ENCODE data around the gene KLRK1. TPM values are rescaled to one million over a fixed set of nuclear protein-coding genes. Genes with fewer than 3 reads are reported as not detected.
"Not testable (repeated sequence)": the region's sequence is repeated elsewhere in the genome, so short reads cannot be mapped to it uniquely, and the experiment has no call there.

Gene KLRK1
- total RNA-seq, 1 donor from 2014 or later = not detected

- peaks cover 2% of the 10 kb centered on the region for H3K4me1 Mint-ChIP-seq
- no peak overlapping the region for H3K27ac Mint-ChIP-seq
- no peak overlapping the region for H3K4me3 Mint-ChIP-seq
- no peak for DNase-seq
- intact Hi-C loops (cut with micrococcal nuclease) = no loop called here
- H3K9me3 Mint-ChIP-seq = no peaks in the 10 kb centered on the region
- H3K27me3 Mint-ChIP-seq = peaks cover 24% of the 10 kb centered on the region
- H3K36me3 Mint-ChIP-seq (ENCODE audit: low read depth) = no peaks in the 10 kb centered on the region
Observed at GRCh38 chr12:10397296-10397695, 7.5 kb upstream of the KLRK1 start.

- H3K4me3 Mint-ChIP-seq; intact Hi-C loops (cut with micrococcal nuclease); H3K9me3 Mint-ChIP-seq; H3K27ac Mint-ChIP-seq; DNase-seq; H3K36me3 Mint-ChIP-seq (ENCODE audit: low read depth); H3K4me1 Mint-ChIP-seq: not testable (repeated sequence)
- H3K27me3 Mint-ChIP-seq = peaks cover 25% of the 10 kb centered on the region
Observed at GRCh38 chr12:10396176-10396575, 6.3 kb upstream of the KLRK1 start.

- Mint-ChIP-seq H3K27ac (no peak overlapping the region), H3K9me3 (no peaks in the 10 kb centered on the region), H3K27me3 (peaks cover 22% of the 10 kb centered on the region), H3K4me1 (no peaks in the 10 kb centered on the region), H3K4me3 (no peak overlapping the region), H3K36me3 (ENCODE audit: low read depth) (no peaks in the 10 kb centered on the region)
- DNase-seq = no peak
- intact Hi-C loops (cut with micrococcal nuclease) = no loop called here
Observed at GRCh38 chr12:10395390-10395998, 5.7 kb upstream of the KLRK1 start.

- H3K36me3 Mint-ChIP-seq (ENCODE audit: low read depth); H3K27ac Mint-ChIP-seq; intact Hi-C loops (cut with micrococcal nuclease); DNase-seq; H3K4me3 Mint-ChIP-seq; H3K4me1 Mint-ChIP-seq; H3K9me3 Mint-ChIP-seq: not testable (repeated sequence)
- peaks cover 26% of the 10 kb centered on the region for H3K27me3 Mint-ChIP-seq
Observed at GRCh38 chr12:10394531-10395152, 4.8 kb upstream of the KLRK1 start.

GRCh38 chr12:10393291-10393690 lies 3.5 kb upstream of the KLRK1 start:
- Mint-ChIP-seq H3K27ac (no peak overlapping the region), H3K4me3 (no peak overlapping the region), H3K4me1 (no peaks in the 10 kb centered on the region), H3K27me3 (peaks cover 28% of the 10 kb centered on the region), H3K36me3 (ENCODE audit: low read depth) (no peaks in the 10 kb centered on the region), H3K9me3 (no peaks in the 10 kb centered on the region)
- intact Hi-C loops (cut with micrococcal nuclease) = no loop called here
- no peak for DNase-seq

- Mint-ChIP-seq H3K27me3 (peaks cover 28% of the 10 kb centered on the region), H3K9me3 (no peaks in the 10 kb centered on the region), H3K4me1 (no peaks in the 10 kb centered on the region), H3K4me3 (no peak overlapping the region), H3K27ac (no peak overlapping the region), H3K36me3 (ENCODE audit: low read depth) (no peaks in the 10 kb centered on the region)
- DNase-seq = no peak
- intact Hi-C loops (cut with micrococcal nuclease) = no loop called here
Observed at GRCh38 chr12:10392394-10392930, 2.6 kb upstream of the KLRK1 start.

GRCh38 chr12:10390991-10391390 lies 1.1 kb upstream of the KLRK1 start:
- intact Hi-C loops (cut with micrococcal nuclease); H3K4me3 Mint-ChIP-seq; DNase-seq; H3K4me1 Mint-ChIP-seq; H3K27ac Mint-ChIP-seq; H3K9me3 Mint-ChIP-seq; H3K36me3 Mint-ChIP-seq (ENCODE audit: low read depth): not testable (repeated sequence)
- peaks cover 31% of the 10 kb centered on the region for H3K27me3 Mint-ChIP-seq

GRCh38 chr12:10388624-10389413 lies 1.0 kb downstream of the KLRK1 start:
- intact Hi-C loops (cut with micrococcal nuclease) = no loop called here
- DNase-seq = no peak
- Mint-ChIP-seq H3K27ac (no peak overlapping the region), H3K27me3 (peaks cover 44% of the 10 kb centered on the region), H3K4me1 (no peaks in the 10 kb centered on the region), H3K9me3 (no peaks in the 10 kb centered on the region), H3K4me3 (no peak overlapping the region), H3K36me3 (ENCODE audit: low read depth) (no peaks in the 10 kb centered on the region)

- intact Hi-C loops (cut with micrococcal nuclease); H3K36me3 Mint-ChIP-seq (ENCODE audit: low read depth); H3K4me1 Mint-ChIP-seq; H3K9me3 Mint-ChIP-seq; DNase-seq; H3K27ac Mint-ChIP-seq; H3K4me3 Mint-ChIP-seq: not testable (repeated sequence)
- peaks cover 47% of the 10 kb centered on the region for H3K27me3 Mint-ChIP-seq
Observed at GRCh38 chr12:10387498-10387897, 2.3 kb downstream of the KLRK1 start.

GRCh38 chr12:10386857-10387256 lies 3.0 kb downstream of the KLRK1 start:
- H3K36me3 Mint-ChIP-seq (ENCODE audit: low read depth) = no peaks in the 10 kb centered on the region
- no peak overlapping the region for H3K27ac Mint-ChIP-seq

GRCh38 chr12:10385166-10385613 lies 4.7 kb downstream of the KLRK1 start:
- H3K4me3 Mint-ChIP-seq = no peak overlapping the region
- intact Hi-C loops (cut with micrococcal nuclease) = no loop called here
- H3K9me3 Mint-ChIP-seq = no peaks in the 10 kb centered on the region

More at GRCh38 chr12:10386857-10387256, 3.0 kb downstream of the KLRK1 start:
- intact Hi-C loops (cut with micrococcal nuclease) = no loop called here
- DNase-seq = no peak
- Mint-ChIP-seq H3K4me3 (no peak overlapping the region), H3K9me3 (no peaks in the 10 kb centered on the region), H3K27me3 (peaks cover 47% of the 10 kb centered on the region), H3K4me1 (no peaks in the 10 kb centered on the region)

GRCh38 chr12:10384191-10384590 lies 5.7 kb downstream of the KLRK1 start:
- H3K27me3 Mint-ChIP-seq = peaks cover 39% of the 10 kb centered on the region
- no peak overlapping the region for H3K4me3 Mint-ChIP-seq
- H3K36me3 Mint-ChIP-seq (ENCODE audit: low read depth) = no peaks in the 10 kb centered on the region
- H3K9me3 Mint-ChIP-seq = no peaks in the 10 kb centered on the region
- no peak for DNase-seq
- H3K4me1 Mint-ChIP-seq = no peaks in the 10 kb centered on the region
- H3K27ac Mint-ChIP-seq = no peak overlapping the region
- intact Hi-C loops (cut with micrococcal nuclease) = no loop called here

More at GRCh38 chr12:10385166-10385613, 4.7 kb downstream of the KLRK1 start:
- Mint-ChIP-seq H3K27me3 (peaks cover 45% of the 10 kb centered on the region), H3K4me1 (no peaks in the 10 kb centered on the region), H3K27ac (no peak overlapping the region), H3K36me3 (ENCODE audit: low read depth) (no peaks in the 10 kb centered on the region)
- DNase-seq = no peak

- DNase-seq = no peak
- Mint-ChIP-seq H3K4me3 (no peak overlapping the region), H3K4me1 (no peaks in the 10 kb centered on the region), H3K27me3 (peaks cover 35% of the 10 kb centered on the region), H3K9me3 (no peaks in the 10 kb centered on the region), H3K27ac (no peak overlapping the region), H3K36me3 (ENCODE audit: low read depth) (no peaks in the 10 kb centered on the region)
- intact Hi-C loops (cut with micrococcal nuclease) = no loop called here
Observed at GRCh38 chr12:10381928-10382628, 7.8 kb downstream of the KLRK1 start.
